SK-N-SH (cell line): ENCODE measurements around the gene YAP1. TPM values are rescaled to one million over a fixed set of nuclear protein-coding genes. Genes with fewer than 3 reads are reported as not detected.

Experiments used
- CTCF ChIA-PET: fragments of 300-600, 350-600 bp; formaldehyde crosslinking; extraction: SDS; loops from one replicate; lab custom pipeline; 2021; lab: Yijun Ruan, JAX
- POLR2A ChIA-PET: fragments of 350-600 bp; sonication (Branson Sonifier 250); formaldehyde crosslinking; extraction: SDS; loops from one replicate; lab custom pipeline; 2020; ENCODE audit warnings: antibody characterized with exemption, inconsistent platforms; lab: Yijun Ruan, JAX
- DNase-seq: peaks from one replicate; pipeline ENCODE4 v3.0.0; 2012
- H2AFZ ChIP-seq: fragments of 200-600 bp; sonication (generic); 2 replicates; pipeline ENCODE4 v1.8.1; 2016; ENCODE audit warnings: antibody characterized with exemption, mild to moderate bottlenecking, low read depth
- H3F3A ChIP-seq: fragments of 200-600 bp; sonication (generic); replicated peaks from 2 replicates; pipeline ENCODE3; 2016; ENCODE audit warnings: antibody characterized with exemption, mild to moderate bottlenecking; ENCODE audit not compliant: insufficient read depth
- H3K27ac ChIP-seq, 2 experiments: fragments of 200-500 bp in 1 of 2; fragments of 200-600 bp in 1 of 2; sonication (Bioruptor generic) in 1 of 2; sonication (generic), shearing (Covaris generic) in 1 of 2; 2 replicates each; pipeline versions ENCODE4 v1.5.1 to v1.6.1; 2014 to 2016; ENCODE audit warnings: low read depth in 2 of 2, inconsistent platforms in 1 of 2, low read length in 1 of 2, mild to moderate bottlenecking in 1 of 2, mixed read lengths in 1 of 2
- H3K27me3 ChIP-seq: fragments of 200-600 bp; sonication (generic), shearing (Covaris generic); 2 replicates; pipeline ENCODE4 v1.6.1; 2016; ENCODE audit warnings: mixed run types; ENCODE audit not compliant: insufficient read depth
- H3K36me3 ChIP-seq, 2 experiments: fragments of 200-500 bp in 1 of 2; fragments of 200-600 bp in 1 of 2; sonication (Bioruptor generic) in 1 of 2; sonication (generic) in 1 of 2; replicated peaks in 1 of 2; 2 replicates each; pipeline versions ENCODE3 to v1.5.1; 2014 to 2016; ENCODE audit warnings: low read length in 1 of 2, mild to moderate bottlenecking in 1 of 2; ENCODE audit not compliant: insufficient read depth in 2 of 2, control insufficient read depth in 1 of 2
- H3K4me1 ChIP-seq, 2 experiments: fragments of 200-500 bp in 1 of 2; fragments of 200-600 bp in 1 of 2; sonication (Bioruptor generic) in 1 of 2; sonication (generic), shearing (Covaris generic) in 1 of 2; 2 replicates each; pipeline versions ENCODE4 v1.5.1 to v1.6.1; 2014 to 2016; ENCODE audit warnings: low read depth in 1 of 2, low read length in 1 of 2, mixed run types in 1 of 2; ENCODE audit not compliant: insufficient read depth in 2 of 2, control insufficient read depth in 1 of 2
- H3K4me2 ChIP-seq: fragments of 200-600 bp; sonication (generic), shearing (Covaris generic); 2 replicates; pipeline ENCODE4 v1.6.1; 2017; ENCODE audit warnings: mixed run types
- H3K4me3 ChIP-seq, 2 experiments: fragments of 200-500 bp in 1 of 2; fragments of 200-600 bp in 1 of 2; sonication (Bioruptor generic) in 1 of 2; sonication (generic), shearing (Covaris generic) in 1 of 2; 2 replicates each; pipeline versions ENCODE4 v1.5.1 to v1.8.1; 2014 to 2016; ENCODE audit warnings: low read depth in 2 of 2, inconsistent platforms in 1 of 2, low read length in 1 of 2, mild to moderate bottlenecking in 1 of 2, mixed read lengths in 1 of 2, moderate library complexity in 1 of 2
- H3K79me2 ChIP-seq: fragments of 200-600 bp; sonication (generic); 2 replicates; pipeline ENCODE4 v1.8.1; 2017; ENCODE audit warnings: mild to moderate bottlenecking; ENCODE audit not compliant: insufficient read depth
- H3K9ac ChIP-seq: fragments of 200-600 bp; sonication (generic); 2 replicates; pipeline ENCODE4 v1.6.1; 2017; ENCODE audit warnings: mixed run types
- H3K9me2 ChIP-seq: fragments of 200-600 bp; sonication (generic); 2 replicates; pipeline ENCODE4 v1.6.1; 2017; ENCODE audit warnings: mixed run types
- H3K9me3 ChIP-seq: fragments of 200-600 bp; sonication (generic); 2 replicates; pipeline ENCODE4 v1.6.1; 2017; ENCODE audit warnings: mixed run types, mild to moderate bottlenecking, moderate library complexity
- H4K20me1 ChIP-seq: fragments of 200-600 bp; sonication (generic); 2 replicates; pipeline ENCODE4 v1.6.1; 2017; ENCODE audit warnings: mild to moderate bottlenecking, mixed run types; ENCODE audit not compliant: insufficient read depth
- CHD2 ChIP-seq: fragments of 150-350 bp; IDR thresholded peaks from 2 replicates; pipeline ENCODE4 v1.6.1; 2018; ENCODE audit warnings: low read length; ENCODE audit not compliant: partially characterized antibody
- CTCF ChIP-seq: fragments of 200-600 bp; sonication (generic); IDR thresholded peaks from 2 replicates; pipeline ENCODE4 v1.6.1; 2017; ENCODE audit warnings: antibody characterized with exemption, mild to moderate bottlenecking, moderate library complexity
- ELF1 ChIP-seq: IDR thresholded peaks from 2 replicates; pipeline ENCODE4 v1.4.0; 2012
- EP300 ChIP-seq, 2 experiments: IDR thresholded peaks; 2 replicates each; pipeline versions ENCODE4 v1.4.0 to v1.6.1; 2012; ENCODE audit warnings: borderline replicate concordance in 1 of 2, low read depth in 1 of 2, low read length in 1 of 2
- EZH2phosphoT487 ChIP-seq: fragments of 200-600 bp; sonication (generic); IDR thresholded peaks from 2 replicates; pipeline ENCODE4 v1.6.1; 2017; ENCODE audit warnings: low read depth, mixed run types, mild to moderate bottlenecking, antibody characterized with exemption, moderate library complexity, borderline replicate concordance
- FOXJ3 ChIP-seq: sonication (generic); formaldehyde crosslinking; IDR thresholded peaks from 2 replicates; pipeline ENCODE4 v1.5.1; 2020; ENCODE audit warnings: mild to moderate bottlenecking, missing genetic modification reagents
- GATA2 ChIP-seq: sonication (generic); formaldehyde crosslinking; IDR thresholded peaks from 2 replicates; pipeline ENCODE4 v1.5.0; 2020; ENCODE audit warnings: mild to moderate bottlenecking, missing genetic modification reagents
- JUND ChIP-seq: IDR thresholded peaks from 2 replicates; pipeline ENCODE4 v1.4.0; 2012
- MAX ChIP-seq: IDR thresholded peaks from 2 replicates; pipeline ENCODE4 v1.4.0; 2012; ENCODE audit warnings: low read depth
- MEF2A ChIP-seq: IDR thresholded peaks from 2 replicates; pipeline ENCODE4 v1.4.0; 2012; ENCODE audit warnings: low read depth, borderline replicate concordance
- NFIC ChIP-seq: IDR thresholded peaks from 2 replicates; pipeline ENCODE4 v1.4.0; 2012; ENCODE audit warnings: borderline replicate concordance
- POLR2AphosphoS5 ChIP-seq: IDR thresholded peaks from 2 replicates; pipeline ENCODE4 v1.6.1; 2012; ENCODE audit warnings: low read depth, low read length
- RAD21 ChIP-seq: IDR thresholded peaks from 2 replicates; pipeline ENCODE4 v1.6.1; 2012; ENCODE audit warnings: mild to moderate bottlenecking, low read length
- RCOR1 ChIP-seq: fragments of 150-350 bp; IDR thresholded peaks from 2 replicates; pipeline ENCODE4 v1.6.1; 2017; ENCODE audit warnings: antibody characterized with exemption, low read length
- RFX5 ChIP-seq: IDR thresholded peaks from 2 replicates; pipeline ENCODE4 v1.6.1; 2012; ENCODE audit warnings: mild to moderate bottlenecking, improper control_type of control experiment, low read length
- SIN3A ChIP-seq: IDR thresholded peaks from 2 replicates; pipeline ENCODE4 v1.6.1; 2012; ENCODE audit warnings: low read depth, mild to moderate bottlenecking, low read length, moderate library complexity, borderline replicate concordance
- TAF1 ChIP-seq: IDR thresholded peaks from 2 replicates; pipeline ENCODE4 v1.6.1; 2012; ENCODE audit warnings: low read depth, mild to moderate bottlenecking, low read length, moderate library complexity, borderline replicate concordance
- TCF12 ChIP-seq: IDR thresholded peaks from 2 replicates; pipeline ENCODE4 v1.4.0; 2012
- TEAD4 ChIP-seq: IDR thresholded peaks from 2 replicates; pipeline ENCODE4 v1.4.0; 2012; ENCODE audit warnings: mild to moderate bottlenecking, borderline replicate concordance; ENCODE audit not compliant: insufficient read depth
- USF1 ChIP-seq: IDR thresholded peaks from 2 replicates; pipeline ENCODE4 v1.4.0; 2012; ENCODE audit warnings: low read depth, borderline replicate concordance
- YY1 ChIP-seq: IDR thresholded peaks from 2 replicates; pipeline ENCODE4 v1.4.0; 2012; ENCODE audit warnings: low read depth, mild to moderate bottlenecking
- WGBS: methylation state at CpG from one replicate; pipeline ENCODE4 v1.1.6; 2017; ENCODE audit warnings: low lambda C conversion rate; 5-methylcytosine and 5-hydroxymethylcytosine counted together
- polyA plus RNA-seq, 3 experiments: library from polyadenylated mRNA; depleted of rRNA; stranded (reverse); fragments of >200 nt; gene quantifications; 2 replicates each; pipeline ENCODE4 v1.2.3, GENCODE V29; 2012
- TF ChIP-seq, protein P1 (sequence below): fragments of 150-350 bp; IDR thresholded peaks from 2 replicates; pipeline ENCODE4 v1.6.1; 2017; ENCODE audit warnings: antibody characterized with exemption, low read length, low read depth, borderline replicate concordance

Gene YAP1
- polyA plus RNA-seq, 1 of the 3 experiments (the other 2 are of a cell fraction) = 53.2 TPM

GRCh38 chr11:102253020-102253715 lies 142.9 kb downstream of the YAP1 start (continued):
- TF ChIP-seq, protein P1, sequence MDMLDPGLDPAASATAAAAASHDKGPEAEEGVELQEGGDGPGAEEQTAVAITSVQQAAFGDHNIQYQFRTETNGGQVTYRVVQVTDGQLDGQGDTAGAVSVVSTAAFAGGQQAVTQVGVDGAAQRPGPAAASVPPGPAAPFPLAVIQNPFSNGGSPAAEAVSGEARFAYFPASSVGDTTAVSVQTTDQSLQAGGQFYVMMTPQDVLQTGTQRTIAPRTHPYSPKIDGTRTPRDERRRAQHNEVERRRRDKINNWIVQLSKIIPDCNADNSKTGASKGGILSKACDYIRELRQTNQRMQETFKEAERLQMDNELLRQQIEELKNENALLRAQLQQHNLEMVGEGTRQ = no peak
- TF ChIP-seq NFIC = no peak
- TF ChIP-seq TEAD4 = no peak
- TF ChIP-seq ELF1 = no peak
- TF ChIP-seq RAD21 = no peak
- TF ChIP-seq TCF12 = no peak
- TF ChIP-seq EP300 (IDR thresholded peaks at IDR 0.05; ENCODE audit: borderline replicate concordance in 1 of 2, low read depth in 1 of 2, low read length in 1 of 2) = no peak
- no peak for TF ChIP-seq RFX5
- no peak for TF ChIP-seq USF1

DNA sequence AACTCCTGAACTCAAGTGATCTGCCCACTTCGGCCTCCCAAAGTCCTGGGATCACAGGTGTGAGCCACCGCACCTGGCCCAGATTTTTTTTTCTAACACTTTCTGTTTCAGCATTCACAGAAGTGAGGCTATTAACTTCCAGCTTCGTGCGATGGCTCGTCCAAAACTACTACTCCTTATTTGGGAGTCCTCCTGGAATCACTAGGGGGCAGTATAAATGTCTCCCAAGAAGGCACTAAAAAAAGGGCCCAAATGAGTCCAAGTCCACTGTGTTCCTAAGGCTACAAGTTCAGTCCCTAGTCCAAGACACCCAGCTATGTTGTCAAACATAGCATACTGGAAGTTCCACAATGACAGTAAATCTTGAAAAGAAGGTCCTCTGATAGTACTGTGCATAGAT lies 143.8 kb downstream of the YAP1 start:
- TF ChIP-seq SIN3A (no peak), CTCF (peak; percentile 47)
- Histone ChIP-seq H3K27me3 (no peaks in the 10 kb centered on the region), H3K4me2 (no peak overlapping the region), H3K4me3 (no peak overlapping the region), H3K79me2 (no peaks in the 10 kb centered on the region), H3K36me3 (no peaks in the 10 kb centered on the region), H3K9ac (no peak overlapping the region), H3K4me1 (peaks cover 0 to 11% of the 10 kb centered on the region in 2 experiments; a peak in 1 of 4 replicates), H3F3A (no peaks in the 10 kb centered on the region), H2AFZ (no peak overlapping the region), H3K9me2 (no peaks in the 10 kb centered on the region), H3K27ac (no peak overlapping the region), H3K9me3 (no peaks in the 10 kb centered on the region), H4K20me1 (no peaks in the 10 kb centered on the region)
- DNase-seq = no peak
- ChIA-PET POLR2A (no interaction called here), CTCF (interaction anchor here (1.4 kb wide), 1 partner anchor 8 kb away, joined by 4 read pairs; no protein-coding TSS in a partner anchor)
- WGBS = 93% methylated on average over 5 of the region's 5 CpGs

DNA sequence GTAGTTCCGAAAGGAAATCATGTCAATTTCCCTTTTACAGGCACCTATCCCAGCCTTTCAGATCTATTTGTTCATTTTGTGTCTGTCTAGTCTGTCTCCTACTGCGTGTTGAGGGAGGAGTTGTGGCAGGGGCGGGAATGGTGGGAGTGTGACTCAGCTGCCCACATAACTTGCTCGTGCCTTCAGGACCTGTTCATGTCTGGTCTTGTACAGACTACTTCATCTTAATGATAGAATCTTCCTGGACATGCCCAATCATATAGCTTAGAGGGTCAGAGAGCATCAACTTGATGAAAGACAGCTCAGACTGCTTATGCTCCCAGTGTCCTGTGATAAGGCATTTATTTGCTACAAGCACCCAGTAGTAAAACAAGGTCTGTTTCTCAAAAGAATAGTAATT lies 146.0 kb downstream of the YAP1 start:
- no peaks in the 10 kb centered on the region for H3K27me3 ChIP-seq
- CTCF ChIA-PET = interaction anchor here (1.3 kb wide), 1 partner anchor 21 kb away, joined by 3 read pairs; no protein-coding TSS in a partner anchor
- peak overlapping the region; percentile 75; the same call in 1 of the 2 replicates for H2AFZ ChIP-seq
- no peaks in the 10 kb centered on the region for H4K20me1 ChIP-seq
- H3K4me2 ChIP-seq = no peak overlapping the region
- H3K36me3 ChIP-seq = no peaks in the 10 kb centered on the region
- peaks cover 0 to 11% of the 10 kb centered on the region in 2 experiments; a peak in 1 of 4 replicates for H3K4me1 ChIP-seq
- H3K9ac ChIP-seq = no peak overlapping the region
- H3K79me2 ChIP-seq = no peaks in the 10 kb centered on the region
- no peaks in the 10 kb centered on the region for H3K9me3 ChIP-seq
- POLR2A ChIA-PET = no interaction called here
- H3K4me3 ChIP-seq = no peak overlapping the region
- no peaks in the 10 kb centered on the region for H3F3A ChIP-seq
- H3K9me2 ChIP-seq = no peaks in the 10 kb centered on the region
- 58% methylated on average over 4 of the region's 4 CpGs for WGBS
- no peak for DNase-seq
- H3K27ac ChIP-seq = peak overlapping the region in 1 of 2 experiments; percentile 58; a peak in 2 of 4 replicates
- TF ChIP-seq MAX (peak; percentile 64), POLR2AphosphoS5 (no peak), MEF2A (no peak), CHD2 (no peak), USF1 (no peak), RCOR1 (no peak), EZH2phosphoT487 (no peak), GATA2 (CRISPR knock-in tag) (no peak), TCF12 (peak; percentile 79), FOXJ3 (CRISPR knock-in tag) (no peak), TAF1 (no peak), JUND (peak; percentile 44), YY1 (no peak)
